Measurements from ENCODE around the gene TAS2R43.
"Not testable (repeated sequence)": the region's sequence is repeated elsewhere in the genome, so short reads cannot be mapped to it uniquely, and the experiment has no call there.

Gene TAS2R43

GRCh38 chr12:11092128-11092527 lies at the start of gene TAS2R43:
TAS2R43 (minus strand) TSS chr12:11092313; CDS start chr12:11092229, 84 bp downstream.
- DNase-seq = no peak

DNA sequence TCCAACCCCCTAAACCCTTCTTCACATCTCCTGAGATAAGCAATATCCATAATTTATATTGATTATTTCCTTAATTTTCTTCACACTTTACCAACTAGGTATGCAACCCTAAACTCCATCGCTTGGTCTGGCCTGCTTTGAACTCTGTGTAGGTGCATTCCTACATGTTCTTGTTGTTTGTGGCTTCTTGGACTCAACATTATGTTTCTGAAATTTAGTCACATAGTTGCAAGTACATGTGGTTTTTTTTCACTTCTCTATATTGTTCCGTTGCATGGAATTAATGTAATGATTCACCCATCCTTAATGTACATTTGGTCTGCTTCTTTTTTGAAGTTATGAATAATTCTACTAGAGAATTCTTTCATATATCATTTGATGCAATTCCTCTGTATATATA lies 44.0 kb upstream of the TAS2R43 start:
- no peak for DNase-seq

GRCh38 chr12:11134305-11134704 lies 42.2 kb upstream of the TAS2R43 start, which contains the start of gene TAS2R30:
TAS2R30 (minus strand) TSS chr12:11134644; CDS start chr12:11134244, 400 bp downstream.
- peak in 1 of 2 experiments; percentile 37 for DNase-seq

GRCh38 chr12:11133816-11134215 lies 41.7 kb upstream of the TAS2R43 start:
- no peak for DNase-seq

- DNase-seq = no peak
These were observed 41.0 kb upstream of the TAS2R43 start for GRCh38 chr12:11133162-11133561.

DNA sequence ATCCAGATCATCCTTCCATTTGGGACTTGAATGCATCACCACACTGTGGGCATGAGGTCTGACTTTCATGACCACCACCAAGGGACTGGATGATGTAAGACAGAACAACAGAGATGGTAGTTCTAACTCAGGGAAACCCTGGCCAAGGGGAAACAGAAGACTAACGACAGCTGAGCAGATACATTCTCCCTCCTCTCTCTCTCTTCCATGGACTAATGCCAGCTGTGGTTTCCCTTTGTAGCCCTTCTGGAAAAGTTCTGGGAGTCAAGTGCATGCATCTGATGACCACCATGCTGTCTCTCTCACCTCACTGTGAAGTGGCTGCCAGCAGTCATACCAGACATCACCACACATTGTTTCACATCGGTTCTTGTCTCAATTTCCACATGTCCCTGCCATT lies 38.9 kb upstream of the TAS2R43 start:
- no peak for DNase-seq

DNA sequence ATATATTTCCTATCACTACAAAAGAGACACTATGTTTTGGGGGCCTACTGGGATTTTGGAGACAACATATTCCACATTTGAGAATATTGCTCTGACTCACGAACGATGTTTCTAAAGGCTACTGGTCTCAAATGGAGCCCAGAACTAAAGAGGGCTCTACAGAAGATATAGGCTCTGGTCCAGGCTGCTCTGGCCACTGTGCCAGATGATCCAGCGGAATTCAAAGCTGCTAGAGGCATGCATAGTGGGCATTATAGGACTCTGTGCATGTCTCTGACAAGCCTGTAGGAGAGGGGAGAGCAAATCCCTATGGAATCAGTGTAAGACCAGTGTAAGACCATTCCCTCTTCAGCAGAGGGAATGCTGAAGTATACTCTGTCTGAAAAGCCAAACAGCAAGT lies 38.3 kb upstream of the TAS2R43 start:
- no peak for DNase-seq

GRCh38 chr12:11114130-11114529 lies 22.0 kb upstream of the TAS2R43 start:
- not testable (repeated sequence) for DNase-seq

DNA sequence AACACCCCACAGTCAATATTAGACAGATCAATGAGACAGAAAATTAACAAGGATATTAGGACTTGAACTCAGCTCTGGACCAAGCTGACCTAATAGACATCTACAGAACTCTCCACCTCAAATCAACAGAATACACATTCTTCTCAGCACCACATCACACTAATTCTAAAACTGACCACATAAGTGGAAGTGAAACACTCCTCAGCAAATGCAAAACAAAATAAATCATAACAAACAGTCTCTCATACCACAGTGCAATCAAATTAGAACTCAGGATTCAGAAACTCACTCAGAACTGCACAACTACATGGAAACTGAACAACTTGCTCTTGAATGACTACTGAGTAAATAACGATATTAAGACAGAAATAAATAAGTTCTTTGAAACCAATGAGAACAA lies 19.1 kb upstream of the TAS2R43 start:
- not testable (repeated sequence) for DNase-seq

GRCh38 chr12:11108862-11109261 lies 16.7 kb upstream of the TAS2R43 start:
- no peak for DNase-seq

DNA sequence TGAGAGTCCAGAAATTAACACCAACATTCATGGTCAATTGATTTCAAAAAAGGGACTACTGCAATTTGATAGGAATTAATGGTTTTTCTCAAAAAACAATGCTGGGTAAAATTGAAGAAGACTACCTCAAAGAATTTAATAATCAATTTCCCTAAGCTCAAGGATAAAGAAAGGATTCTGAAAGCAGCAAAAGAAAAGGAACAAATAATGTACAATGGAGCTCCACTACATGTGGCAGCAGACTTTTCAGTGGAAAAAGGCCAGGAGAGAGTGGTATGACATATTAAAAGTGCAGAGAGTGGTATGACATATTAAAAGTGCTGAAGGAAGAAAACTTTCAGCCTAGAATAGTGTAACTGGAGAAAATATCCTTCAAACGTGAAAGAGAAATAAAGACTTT lies 15.6 kb upstream of the TAS2R43 start:
- no peak for DNase-seq

DNA sequence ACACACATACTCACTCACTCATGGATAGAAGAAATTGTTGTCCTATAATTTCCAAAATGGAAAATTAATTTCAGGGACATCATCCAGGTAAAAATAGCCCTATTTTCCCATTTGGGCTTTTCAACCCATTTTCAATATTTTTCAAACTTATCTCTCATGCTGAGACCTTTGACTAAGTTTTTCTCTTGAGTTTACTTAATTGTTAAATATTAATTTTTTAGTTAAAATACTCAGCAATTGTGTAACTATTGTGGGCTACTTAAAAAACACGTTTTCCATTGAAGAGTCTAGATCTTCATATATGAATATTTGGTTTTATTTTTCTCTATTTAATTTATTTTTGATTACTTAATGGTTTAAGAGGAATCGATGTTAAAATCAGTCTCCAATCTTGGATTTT lies 14.2 kb upstream of the TAS2R43 start:
- no peak for DNase-seq

GRCh38 chr12:11105546-11105945 lies 13.4 kb upstream of the TAS2R43 start:
- no peak for DNase-seq

- not testable (repeated sequence) for DNase-seq
These were observed 2.8 kb upstream of the TAS2R43 start for GRCh38 chr12:11094910-11095309.

DNA sequence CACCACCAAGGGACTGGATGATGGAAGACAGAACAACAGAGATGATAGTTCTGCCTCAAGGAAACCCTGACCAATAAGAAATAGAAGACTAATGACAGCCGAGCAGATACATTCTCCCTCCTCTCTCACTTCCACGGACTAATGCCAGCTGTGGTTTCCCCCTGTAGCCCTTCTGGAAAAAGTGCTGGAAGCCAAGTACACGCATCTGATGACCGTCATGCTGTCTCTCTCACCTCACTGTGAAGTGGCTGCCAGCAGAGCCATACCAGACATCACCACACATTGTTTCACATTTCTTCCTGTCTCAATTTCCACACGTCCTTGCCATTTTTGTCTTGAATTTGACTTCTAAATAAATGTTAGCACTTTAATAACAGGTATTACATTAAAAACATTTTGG lies 2.9 kb downstream of the TAS2R43 start:
- no peak for DNase-seq

GRCh38 chr12:11085419-11085818 lies 6.7 kb downstream of the TAS2R43 start:
- no peak for DNase-seq

DNA sequence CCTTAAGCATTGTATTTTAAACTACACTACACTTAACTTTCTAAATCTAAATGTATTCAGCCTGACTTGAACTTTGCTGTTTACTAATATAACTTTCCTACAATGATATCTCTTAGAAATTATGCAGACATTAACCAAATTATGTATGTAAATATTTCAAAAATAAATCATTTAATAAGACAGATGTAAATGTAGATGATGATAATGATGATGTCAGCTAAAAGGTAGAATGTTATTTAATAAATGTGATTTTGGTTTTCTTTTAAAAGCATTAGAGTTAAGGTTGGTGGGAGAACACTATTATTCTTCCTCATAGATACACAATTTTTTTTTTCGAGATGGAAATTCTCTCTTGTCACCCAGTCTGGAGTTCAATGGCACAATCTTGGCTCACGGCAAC lies 10.1 kb downstream of the TAS2R43 start:
- DNase-seq = no peak

DNA sequence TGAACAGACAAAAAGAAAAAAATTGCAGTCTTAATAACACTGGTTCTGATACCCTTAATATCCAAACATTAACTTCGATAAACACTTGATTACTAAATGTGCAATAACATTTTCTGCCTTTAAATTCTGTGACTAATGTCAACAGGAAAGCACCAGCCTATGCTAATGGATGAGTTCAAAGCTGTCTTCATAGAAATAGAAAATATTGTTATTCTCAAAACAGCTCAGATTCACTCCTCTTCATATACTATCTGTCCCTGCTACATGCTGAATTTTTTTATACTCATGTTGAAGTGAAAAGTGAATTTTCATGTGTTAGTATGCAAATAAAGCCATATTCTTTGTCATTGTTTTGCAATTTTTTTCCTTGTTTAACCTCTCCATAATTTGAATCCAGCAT lies 13.9 kb downstream of the TAS2R43 start:
- no peak for DNase-seq

DNA sequence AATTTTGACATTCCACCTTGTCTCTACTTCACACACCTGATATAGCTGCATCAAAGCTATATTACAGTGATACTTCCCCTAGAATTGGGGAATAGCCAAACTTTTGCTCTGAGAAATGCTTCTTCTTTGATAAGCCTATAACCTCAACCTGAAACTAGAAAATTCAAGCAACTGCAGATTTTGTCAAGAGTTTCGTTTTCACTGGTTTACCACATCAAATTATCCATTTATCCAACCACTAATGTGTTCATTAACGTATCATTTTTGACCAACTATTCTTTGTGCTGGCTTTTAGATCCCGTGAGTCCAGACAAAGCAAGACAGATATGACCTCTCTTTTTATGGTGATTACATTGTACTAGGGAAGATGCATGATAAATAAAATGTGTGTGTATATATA lies 16.5 kb downstream of the TAS2R43 start:
- DNase-seq = no peak

DNA sequence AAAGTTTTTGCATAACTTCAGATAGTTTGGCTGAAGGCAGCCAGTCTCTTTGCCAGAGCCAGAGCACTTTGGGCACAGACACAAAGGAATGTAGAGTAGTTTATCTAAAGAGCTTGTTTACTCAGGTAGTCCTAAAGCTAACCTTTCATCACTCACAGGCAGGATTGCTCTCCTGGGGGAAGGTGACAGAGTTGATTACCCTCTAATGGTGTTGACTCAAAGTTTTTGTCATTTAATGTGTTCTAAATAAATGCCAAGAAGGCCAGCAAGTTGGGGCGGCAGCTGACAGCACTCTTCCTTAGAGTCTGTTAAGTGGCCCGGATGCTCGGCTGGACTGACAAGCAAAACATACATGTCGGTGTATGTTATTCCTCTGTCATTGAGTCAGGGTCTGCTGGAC lies 20.7 kb downstream of the TAS2R43 start:
- no peak for DNase-seq

- no peak for DNase-seq
These were observed 21.1 kb downstream of the TAS2R43 start for GRCh38 chr12:11070999-11071398.

DNA sequence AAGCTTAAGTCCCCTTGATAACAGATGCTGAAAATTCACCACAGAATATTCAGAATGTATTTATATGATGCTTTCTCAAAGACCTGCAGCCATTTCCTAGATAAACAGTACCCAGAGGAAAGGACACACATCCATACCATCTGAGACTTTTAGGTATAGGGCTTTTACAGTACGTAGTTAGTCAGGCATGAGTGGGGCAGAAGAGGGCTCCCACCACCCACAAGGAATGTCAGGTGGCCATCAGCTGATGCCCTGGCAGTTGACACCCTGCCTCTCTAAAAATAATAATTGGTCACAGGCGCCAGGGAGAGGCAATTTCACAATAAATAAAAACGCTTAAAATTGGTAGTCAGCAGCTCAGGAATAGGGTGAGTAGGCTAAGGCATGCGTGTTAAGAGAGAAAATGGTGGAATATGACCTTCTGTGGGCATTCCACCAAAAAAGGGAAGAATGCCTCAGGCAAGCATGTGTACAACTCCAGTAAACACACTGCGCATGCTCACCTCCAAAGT lies 22.2 kb downstream of the TAS2R43 start:
- DNase-seq = no peak

GRCh38 chr12:11067514-11067913 lies 24.6 kb downstream of the TAS2R43 start:
- DNase-seq = no peak

DNA sequence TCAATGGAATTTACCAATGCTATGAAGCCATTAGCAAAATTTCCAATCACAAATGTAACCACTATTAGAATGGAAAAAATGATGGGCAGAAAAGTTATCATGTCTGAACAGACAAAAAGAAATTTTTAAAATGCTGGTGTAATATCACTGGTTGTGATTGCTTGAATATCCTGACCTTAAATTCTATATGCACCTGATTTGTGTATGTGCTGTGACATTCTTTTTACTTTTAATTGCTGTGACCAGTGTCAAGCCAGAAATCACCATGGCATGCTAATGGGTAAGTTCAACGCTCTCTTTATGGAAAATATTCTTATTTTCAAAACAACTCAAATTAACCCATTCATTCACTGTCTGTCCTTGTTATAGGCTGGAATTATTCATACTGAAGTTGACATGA lies 29.9 kb downstream of the TAS2R43 start, which contains the start of gene TAS2R46:
Gene TAS2R46, minus strand, starts transcription at position 101 of the 400 bp plus-strand sequence. Its CDS starts 0 bp downstream, at position 101.
- DNase-seq = not testable (repeated sequence)

DNA sequence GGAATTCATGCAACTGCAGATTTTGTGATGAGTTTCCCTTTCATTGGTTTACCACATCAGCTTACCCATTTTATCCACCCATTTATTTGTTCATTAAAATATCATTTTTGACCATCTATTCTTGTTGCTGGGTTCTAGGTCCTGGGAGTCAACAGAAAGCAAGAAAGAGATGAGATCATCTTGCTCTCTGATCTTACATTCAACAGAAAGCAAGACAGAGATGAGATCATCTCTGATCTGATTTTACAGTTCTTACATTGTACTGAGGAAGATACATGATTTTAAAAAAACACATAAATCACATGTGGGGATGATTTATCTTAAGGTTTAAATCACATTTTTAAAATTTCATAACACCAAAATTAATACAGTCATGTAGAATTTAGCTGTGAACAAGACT lies 32.3 kb downstream of the TAS2R43 start:
- no peak for DNase-seq

Data from NCI-H526 (cell line).